ENCODE data around the gene MRPS18A. TPM values are rescaled to one million over a fixed set of nuclear protein-coding genes. Genes with fewer than 3 reads are reported as not detected.
A peak's percentile ranks its signal among the peaks of the same experiment; 100 is the strongest.
"Not testable (repeated sequence)": the region's sequence is repeated elsewhere in the genome, so short reads cannot be mapped to it uniquely, and the experiment has no call there.

MRPS18A gene
- total RNA-seq, 4 donors from 2014 or later, result 26.3 to 61.1 (median 45.1) TPM

DNA sequence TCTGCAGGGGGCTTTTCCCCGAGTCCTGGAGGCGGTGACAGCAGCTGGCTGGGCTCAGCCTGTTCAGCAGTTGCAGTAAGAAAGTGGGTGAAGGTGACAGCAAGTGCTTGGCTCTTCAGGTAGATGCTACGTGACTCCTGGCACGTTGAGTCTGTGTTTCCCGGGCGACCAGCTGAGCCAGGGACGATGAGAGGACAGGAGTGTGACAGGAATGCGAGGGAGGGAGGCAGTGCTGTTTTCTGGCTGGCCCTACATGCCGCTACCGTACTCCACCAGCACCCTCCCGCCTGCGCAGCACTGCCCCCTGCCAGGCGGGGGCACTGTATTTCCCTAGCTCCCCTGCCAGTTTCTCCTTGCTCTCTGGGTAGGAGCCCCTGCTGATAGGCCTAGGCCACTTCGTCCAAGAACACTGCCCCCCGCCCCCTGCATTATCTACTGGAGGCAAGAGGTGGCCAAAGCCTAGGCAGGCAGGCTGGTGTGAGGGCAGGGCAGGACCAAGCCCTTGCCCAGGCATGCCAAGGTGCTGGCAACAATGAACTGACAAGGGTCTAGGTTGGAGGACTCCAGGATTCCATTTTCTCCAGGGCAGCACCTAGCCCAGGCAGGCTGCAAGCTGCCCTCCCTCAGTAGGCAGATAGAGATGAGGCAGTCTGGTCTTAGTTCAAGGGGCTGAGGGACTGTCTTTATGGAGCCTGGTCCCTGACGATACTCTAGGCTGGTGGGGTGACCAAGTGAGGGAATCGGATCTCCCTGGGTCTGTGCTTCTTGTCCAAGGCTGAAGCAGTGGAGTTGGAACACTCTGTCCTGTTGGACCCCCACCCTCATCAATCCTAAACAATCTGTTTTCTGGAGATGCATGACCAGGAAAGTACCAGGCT lies 19.2 kb downstream of the MRPS18A start:
- peak; percentile 97 to 98 for DNase-seq
- intact Hi-C loops (cut with DNase I), result loop anchor here (5.0 to 10.0 kb wide), 3 partner anchors 56 to 286 kb away; no protein-coding TSS in a partner anchor

DNA sequence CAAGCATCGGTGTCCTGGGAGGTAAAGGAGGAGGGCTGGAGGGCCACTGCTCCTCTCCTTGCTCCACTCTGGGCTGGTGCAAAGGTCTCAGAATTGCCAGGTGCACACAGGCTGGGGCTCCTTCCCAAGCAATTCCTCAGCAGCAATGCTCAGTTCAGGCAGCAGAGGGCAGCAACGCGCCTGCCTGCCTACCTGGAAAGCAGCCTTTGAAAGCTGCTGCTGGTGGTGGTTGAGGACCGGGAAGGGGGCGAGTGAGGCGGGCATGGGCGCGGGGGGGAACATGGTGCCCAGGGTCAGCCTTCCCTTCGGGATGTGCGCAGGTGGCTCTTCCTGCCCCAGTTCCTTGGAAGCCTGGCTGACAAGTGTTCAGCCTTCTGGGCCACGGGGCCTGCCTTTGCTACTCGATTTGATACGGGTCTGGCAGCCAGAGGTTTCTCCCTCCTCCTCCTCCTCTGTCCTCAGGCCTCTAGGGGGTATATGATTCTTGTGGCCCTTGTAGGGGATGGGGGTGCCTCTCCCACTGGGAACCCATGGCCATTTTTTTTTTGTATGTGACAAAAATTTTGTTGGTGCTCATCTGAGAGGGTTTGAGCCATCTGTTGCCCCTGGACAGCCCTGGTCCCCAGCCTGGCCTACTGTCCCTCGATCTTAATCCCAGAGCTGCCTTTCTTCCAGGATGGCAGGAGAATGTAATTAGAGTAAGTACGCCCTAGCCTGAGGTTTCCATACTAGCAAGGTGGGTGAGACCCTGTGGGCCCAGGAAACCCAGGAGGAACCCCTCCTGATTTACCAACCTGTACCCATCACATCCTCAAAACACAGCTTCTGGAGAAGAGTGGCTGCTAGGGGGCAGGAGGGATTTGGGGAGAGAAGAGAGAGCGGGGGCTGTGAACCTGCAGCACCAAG lies 20.1 kb downstream of the MRPS18A start:
- TF ChIP-seq, protein P1, sequence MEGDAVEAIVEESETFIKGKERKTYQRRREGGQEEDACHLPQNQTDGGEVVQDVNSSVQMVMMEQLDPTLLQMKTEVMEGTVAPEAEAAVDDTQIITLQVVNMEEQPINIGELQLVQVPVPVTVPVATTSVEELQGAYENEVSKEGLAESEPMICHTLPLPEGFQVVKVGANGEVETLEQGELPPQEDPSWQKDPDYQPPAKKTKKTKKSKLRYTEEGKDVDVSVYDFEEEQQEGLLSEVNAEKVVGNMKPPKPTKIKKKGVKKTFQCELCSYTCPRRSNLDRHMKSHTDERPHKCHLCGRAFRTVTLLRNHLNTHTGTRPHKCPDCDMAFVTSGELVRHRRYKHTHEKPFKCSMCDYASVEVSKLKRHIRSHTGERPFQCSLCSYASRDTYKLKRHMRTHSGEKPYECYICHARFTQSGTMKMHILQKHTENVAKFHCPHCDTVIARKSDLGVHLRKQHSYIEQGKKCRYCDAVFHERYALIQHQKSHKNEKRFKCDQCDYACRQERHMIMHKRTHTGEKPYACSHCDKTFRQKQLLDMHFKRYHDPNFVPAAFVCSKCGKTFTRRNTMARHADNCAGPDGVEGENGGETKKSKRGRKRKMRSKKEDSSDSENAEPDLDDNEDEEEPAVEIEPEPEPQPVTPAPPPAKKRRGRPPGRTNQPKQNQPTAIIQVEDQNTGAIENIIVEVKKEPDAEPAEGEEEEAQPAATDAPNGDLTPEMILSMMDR (IDR thresholded peaks at IDR 0.05), result peak; percentile 89 to 97 (median 94)
- TF ChIP-seq POLR2A (IDR thresholded peaks at IDR 0.05), result no peak
- Histone ChIP-seq H3K9me3 (no peaks in the 10 kb centered on the region), H3K4me1 (peaks cover 25 to 34% of the 10 kb centered on the region in 2 donors), H3K27me3 (no peaks in the 10 kb centered on the region), H3K4me3 (replicated peaks in 1 of 3) (no peak overlapping the region), H3K36me3 (peaks cover 0 to 10% of the 10 kb centered on the region in 2 donors), H3K27ac (peak overlapping the region; percentile 58 to 76 (median 74))
- intact Hi-C loops (cut with DNase I), result loop anchor here (5.0 to 10.0 kb wide), 3 partner anchors 57 to 287 kb away; no protein-coding TSS in a partner anchor
- peak; percentile 82 to 90 for DNase-seq
- WGBS, 2 donors, result 12 to 20% methylated on average over 6 to 9 of the region's 16 CpGs

More for the DNA sequence above, 19.2 kb downstream of the MRPS18A start:
- no peaks in the 10 kb centered on the region for H3K27me3 ChIP-seq
- H3K27ac ChIP-seq, result peak overlapping the region; percentile 76 to 95 (median 87)
- peaks cover 2 to 11% of the 10 kb centered on the region in 2 donors for H3K36me3 ChIP-seq
- 13 to 14% methylated on average over 12 to 15 of the region's 17 CpGs for whole genome bisulfite sequencing, 2 donors
- H3K9me3 ChIP-seq, result no peaks in the 10 kb centered on the region
- H3K4me1 ChIP-seq, result peaks cover 25 to 34% of the 10 kb centered on the region in 2 donors
- peak in 1 of 2 donors; percentile 46 for TF ChIP-seq POLR2A (IDR thresholded peaks at IDR 0.05)
- TF ChIP-seq, protein P1 (IDR thresholded peaks at IDR 0.05), result peak in 5 of 6 experiments; percentile 43 to 70 (median 67)
- no peak overlapping the region for H3K4me3 ChIP-seq (replicated peaks in 1 of 3)

DNA sequence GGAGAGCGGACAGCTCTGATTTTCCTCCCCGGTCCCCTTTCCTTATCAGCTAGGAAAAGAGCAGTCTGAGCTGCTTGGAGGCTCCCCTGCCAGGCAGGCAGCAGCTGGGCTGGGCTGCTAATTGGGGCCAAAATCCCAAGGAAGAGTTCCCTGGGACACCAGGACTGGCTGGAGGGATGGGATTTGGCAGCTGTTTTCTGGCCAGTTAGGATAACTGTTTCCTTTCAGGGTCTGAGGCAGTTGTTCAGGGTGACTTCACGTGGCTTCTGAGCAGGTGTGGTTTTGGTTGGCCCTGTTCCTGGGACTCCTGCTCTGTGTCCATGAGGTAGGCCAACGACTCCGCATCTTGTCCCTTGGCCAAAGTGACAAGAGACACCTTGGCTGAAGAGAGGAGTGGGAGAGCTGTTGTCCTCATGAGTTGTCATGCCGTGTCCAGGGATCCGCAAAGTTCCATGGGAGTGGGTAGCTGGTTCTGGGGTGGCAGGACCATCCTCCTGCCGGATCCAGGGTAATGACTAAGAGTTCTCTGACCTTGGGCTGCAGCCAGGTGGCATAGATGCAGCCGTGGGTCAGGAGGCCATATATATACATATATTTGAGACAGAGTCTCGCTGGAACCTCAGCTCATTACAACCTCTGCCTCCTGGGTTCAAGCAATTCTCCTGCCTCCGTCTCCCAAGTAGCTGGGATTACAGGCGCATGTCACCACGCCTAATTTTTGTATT lies 21.2 kb downstream of the MRPS18A start:
- Histone ChIP-seq H3K36me3 (peaks cover 0 to 2% of the 10 kb centered on the region in 2 donors), H3K27me3 (no peaks in the 10 kb centered on the region), H3K4me1 (peaks cover 25 to 34% of the 10 kb centered on the region in 2 donors), H3K27ac (no peak overlapping the region), H3K9me3 (no peaks in the 10 kb centered on the region), H3K4me3 (replicated peaks in 1 of 3) (no peak overlapping the region)
- WGBS, 2 donors, result 59 to 67% methylated on average over 11 of the region's 13 CpGs
- no peak for TF ChIP-seq POLR2A (IDR thresholded peaks at IDR 0.05)
- TF ChIP-seq, protein P1 (IDR thresholded peaks at IDR 0.05), result no peak
- intact Hi-C loops (cut with DNase I), result loop anchor here (5.0 to 10.0 kb wide), 3 partner anchors 58 to 288 kb away; no protein-coding TSS in a partner anchor
- no peak for DNase-seq

DNA sequence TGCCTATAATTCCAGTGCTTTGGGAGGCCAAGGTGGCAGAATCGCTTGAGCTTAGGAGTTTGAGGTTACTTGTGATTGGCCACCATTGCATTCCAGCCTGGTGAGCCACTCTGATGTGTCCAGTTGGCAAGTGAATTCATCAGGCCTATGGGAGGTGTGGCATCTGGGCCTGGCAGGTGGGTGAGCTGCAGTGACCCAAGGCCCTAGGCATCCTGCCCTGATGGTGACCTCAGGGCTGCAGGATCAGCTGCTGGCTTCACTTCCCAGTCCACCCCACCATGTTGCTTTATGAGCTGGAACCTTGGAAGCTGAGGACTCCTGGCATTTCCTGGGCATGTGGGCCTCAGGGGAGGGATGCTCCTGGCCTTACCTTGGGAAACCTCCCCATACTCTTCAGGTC lies 22.2 kb downstream of the MRPS18A start:
- Histone ChIP-seq H3K27ac (no peak overlapping the region), H3K36me3 (no peaks in the 10 kb centered on the region), H3K4me3 (replicated peaks in 1 of 3) (no peak overlapping the region), H3K4me1 (peaks cover 25 to 33% of the 10 kb centered on the region in 2 donors), H3K9me3 (no peaks in the 10 kb centered on the region), H3K27me3 (no peaks in the 10 kb centered on the region)
- WGBS, 2 donors, result 82% methylated on average over 1 of the region's 1 CpG; no CpG with 5 or more reads in 1 of the 2 donors
- TF ChIP-seq POLR2A (IDR thresholded peaks at IDR 0.05), result no peak
- TF ChIP-seq, protein P1 (IDR thresholded peaks at IDR 0.05), result no peak
- no peak for DNase-seq
- intact Hi-C loops (cut with DNase I), result loop anchor here (2.0 to 10.0 kb wide), 4 partner anchors 59 to 413 kb away; no protein-coding TSS in a partner anchor

DNA sequence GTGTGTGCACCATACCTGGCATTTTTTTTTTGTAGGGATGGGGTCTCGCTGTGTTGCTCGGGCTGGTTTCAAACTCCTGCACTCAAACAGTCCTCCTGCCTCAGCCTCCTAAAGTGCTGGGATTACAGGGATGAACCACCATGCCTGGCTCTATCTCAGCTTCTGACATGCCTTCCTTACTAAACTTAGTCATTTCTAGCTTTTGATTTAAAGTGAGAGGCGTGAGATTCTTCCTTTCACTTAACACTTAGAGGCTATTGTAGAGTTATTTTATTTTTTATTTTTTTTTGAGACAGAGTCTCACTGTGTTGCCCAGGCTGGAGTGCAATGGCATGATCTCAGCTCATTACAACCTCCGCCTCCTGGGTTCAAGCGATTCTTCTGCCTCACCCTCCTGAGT lies 24.6 kb downstream of the MRPS18A start:
- not testable (repeated sequence) for H3K27ac ChIP-seq; H3K27me3 ChIP-seq; H3K4me3 ChIP-seq (replicated peaks in 1 of 3); DNase-seq; H3K9me3 ChIP-seq; H3K36me3 ChIP-seq
- H3K4me1 ChIP-seq, result peaks cover 10 to 11% of the 10 kb centered on the region in 2 donors
- WGBS, 2 donors, result 93 to 95% methylated on average over 5 of the region's 5 CpGs
- intact Hi-C loops (cut with DNase I), result loop anchor here (10.0 kb wide), 2 partner anchors 62 to 292 kb away; no protein-coding TSS in a partner anchor
